KBM-7 (cell line): Measurements from ENCODE around the gene NTM.

Experiments used
- DNase-seq: peaks from one replicate; pipeline ENCODE4 v3.0.0-alpha.2; 2015
- in situ Hi-C: fragments of 300-500 bp; cut with MboI; formaldehyde crosslinking; loops from 2 replicates; pipeline ENCODE4 v1.14.3; 2020; ENCODE audit warnings: low sequenced_read_pairs, low pct_unique_long_range_greater_than_20kb, mixed read lengths

NTM gene

DNA sequence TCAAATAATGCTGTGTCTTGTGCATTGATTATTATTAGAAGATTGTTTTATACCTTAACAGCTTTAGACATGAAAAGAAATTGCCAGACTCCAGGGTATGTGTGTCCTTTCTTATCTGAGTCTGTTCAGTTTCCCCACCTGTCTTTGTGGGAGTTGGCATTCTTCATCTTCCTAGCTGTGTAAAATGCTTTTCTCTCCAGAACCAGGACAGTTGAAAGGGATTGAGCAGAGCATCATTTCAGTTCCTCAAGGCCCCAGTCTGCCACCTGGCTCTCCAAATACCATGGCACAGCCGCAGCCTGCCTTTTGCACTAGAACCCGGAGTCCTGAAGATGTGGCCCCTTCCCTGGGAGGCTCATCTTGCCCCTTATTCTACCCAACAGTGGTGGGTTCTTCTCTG is 851.9 kb downstream of the NTM start:
- no peak for DNase-seq
- in situ Hi-C loops = no loop called here

DNA sequence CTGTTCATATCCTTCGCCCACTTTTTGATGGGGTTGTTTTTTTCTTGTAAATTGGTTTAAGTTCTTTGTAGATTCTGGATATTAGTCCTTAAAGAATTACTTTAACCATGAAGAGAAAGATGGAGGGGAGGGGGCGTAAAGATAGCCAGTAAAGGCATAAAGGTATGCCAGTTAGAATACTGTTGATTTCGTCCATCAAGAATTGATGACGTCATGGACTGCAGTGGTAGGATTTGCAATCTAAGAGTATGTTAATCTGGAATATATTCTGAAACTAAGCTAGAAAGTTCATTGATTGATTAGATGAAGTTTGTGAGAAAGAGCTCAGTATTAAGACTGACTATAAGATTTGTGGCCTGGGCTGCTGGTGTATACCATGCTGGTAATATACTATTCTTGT is 856.1 kb downstream of the NTM start:
- no peak for DNase-seq
- in situ Hi-C loops = no loop called here

DNA sequence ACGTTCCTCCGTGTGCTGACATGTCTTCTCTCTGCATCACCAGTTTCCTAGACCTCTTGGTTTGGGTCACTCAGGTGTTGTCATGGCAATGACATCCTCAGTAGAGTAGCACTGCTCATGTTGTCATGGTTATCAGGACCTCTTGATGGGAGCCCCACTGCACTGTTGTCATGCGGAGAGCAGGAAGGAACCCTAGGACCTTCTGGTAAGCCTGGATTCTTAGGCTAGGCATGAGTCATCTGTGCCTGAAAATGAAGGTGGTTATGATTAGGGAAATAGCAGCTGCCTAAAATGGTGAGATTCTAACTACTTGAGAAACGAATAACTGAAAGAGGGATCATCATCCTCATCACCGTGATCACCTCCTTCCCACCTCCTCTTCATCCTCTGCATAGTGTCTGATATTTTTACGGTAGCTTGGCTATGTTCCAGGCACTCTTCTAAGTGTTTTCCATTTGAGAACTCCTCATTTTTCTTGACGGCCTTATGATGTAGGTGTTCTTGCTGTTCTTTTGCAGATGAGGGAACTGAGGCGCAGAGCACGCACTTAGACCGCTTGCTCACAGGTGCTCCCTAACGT is 858.4 kb downstream of the NTM start:
- in situ Hi-C loops = no loop called here
- DNase-seq = no peak

DNA sequence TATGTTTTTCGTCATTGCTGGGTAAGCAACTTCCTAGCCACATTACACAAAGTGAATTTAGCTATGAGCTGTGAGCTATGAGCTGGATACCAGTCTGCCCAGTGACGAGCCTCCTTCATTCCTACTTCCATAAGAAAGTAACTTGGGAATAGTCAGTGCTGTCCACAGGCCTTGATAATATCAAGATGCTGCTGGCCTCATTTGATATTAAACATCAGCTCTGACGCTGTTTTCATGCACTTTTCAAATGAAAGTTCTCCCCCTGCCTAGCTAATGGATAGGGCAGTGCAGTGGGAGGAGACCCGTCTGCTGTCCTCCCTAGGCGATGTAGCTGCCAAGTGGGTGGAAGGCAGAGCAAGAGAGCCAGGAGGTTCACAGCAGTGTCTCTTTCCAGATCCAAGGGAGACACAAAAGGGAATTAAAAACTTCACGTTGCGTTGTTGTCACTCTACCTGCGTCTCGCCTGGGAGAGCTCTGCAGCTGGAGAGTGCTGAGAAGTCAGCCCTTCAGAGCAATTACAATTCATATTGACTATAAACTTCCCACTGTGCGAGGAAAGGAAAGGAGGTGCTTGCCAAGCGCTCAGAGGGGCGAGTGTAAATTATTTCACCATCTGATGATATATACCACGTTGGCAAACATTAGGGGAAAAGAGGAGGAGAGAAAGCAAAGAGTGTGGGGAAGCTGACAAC is 861.4 kb downstream of the NTM start:
- DNase-seq = no peak
- in situ Hi-C loops = no loop called here

DNA sequence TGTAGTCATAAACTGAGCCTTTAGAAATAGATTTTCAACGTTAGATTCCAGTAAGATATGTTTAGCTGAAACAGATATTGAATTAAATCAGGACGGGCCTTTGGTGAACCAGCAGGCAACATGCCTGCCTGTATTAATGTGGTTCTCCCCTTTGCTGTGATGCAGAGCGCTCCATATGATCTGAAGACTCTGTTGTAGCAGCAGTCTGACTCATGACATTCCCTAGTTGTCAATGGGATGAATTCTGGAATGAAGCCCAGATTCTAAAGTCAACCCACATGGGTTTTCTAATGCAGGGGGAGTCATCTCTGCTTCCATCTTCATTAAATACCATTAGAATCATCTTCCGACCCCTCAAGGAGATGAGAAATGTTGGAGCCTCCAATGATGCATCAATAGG is 864.5 kb downstream of the NTM start:
- no peak for DNase-seq
- in situ Hi-C loops = no loop called here

DNA sequence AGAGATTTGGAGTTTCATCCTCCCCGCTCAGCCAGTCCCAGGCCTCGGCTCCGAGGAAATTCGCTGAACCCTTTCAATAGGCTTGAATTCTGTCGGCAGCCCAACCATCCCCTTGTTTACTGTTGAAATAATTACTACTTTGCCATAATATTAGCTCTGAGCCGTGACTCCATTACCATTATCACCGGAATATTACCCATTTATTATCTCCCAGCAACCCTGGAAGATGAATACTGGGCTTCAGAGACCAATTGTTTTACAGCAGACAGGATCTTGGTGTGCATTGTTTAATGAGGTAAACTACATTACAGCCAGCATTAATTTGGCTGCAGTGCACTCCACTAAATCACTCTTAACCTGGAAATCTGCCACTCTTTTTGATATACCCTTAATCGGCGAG is 867.4 kb downstream of the NTM start:
- DNase-seq = no peak
- in situ Hi-C loops = no loop called here

DNA sequence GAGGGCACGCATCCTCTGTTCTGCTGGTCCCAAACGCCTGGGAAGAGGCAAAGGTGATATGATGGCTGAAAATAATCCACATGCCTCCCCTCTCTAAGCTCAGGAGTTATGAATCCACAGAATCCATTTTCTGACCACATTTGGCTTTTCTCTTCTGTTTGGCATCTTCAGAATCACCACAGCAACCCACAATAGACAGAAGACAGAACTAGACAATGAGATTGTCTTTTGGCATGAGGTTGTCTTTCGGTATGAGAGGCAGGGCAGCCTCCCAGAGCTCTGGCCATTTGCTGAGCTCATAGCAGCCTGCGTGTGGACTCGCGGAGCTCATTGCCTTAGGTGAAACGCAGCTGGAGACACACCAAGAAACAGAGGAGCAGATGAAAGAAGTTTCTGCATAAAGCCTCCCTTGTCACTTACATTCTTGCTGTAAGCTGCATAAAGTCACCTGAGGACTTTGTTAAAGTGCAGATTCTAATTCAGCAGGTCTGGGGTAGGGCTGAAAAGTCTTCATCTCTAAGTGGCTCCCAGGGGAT is 868.0 kb downstream of the NTM start:
- no peak for DNase-seq
- in situ Hi-C loops = no loop called here

DNA sequence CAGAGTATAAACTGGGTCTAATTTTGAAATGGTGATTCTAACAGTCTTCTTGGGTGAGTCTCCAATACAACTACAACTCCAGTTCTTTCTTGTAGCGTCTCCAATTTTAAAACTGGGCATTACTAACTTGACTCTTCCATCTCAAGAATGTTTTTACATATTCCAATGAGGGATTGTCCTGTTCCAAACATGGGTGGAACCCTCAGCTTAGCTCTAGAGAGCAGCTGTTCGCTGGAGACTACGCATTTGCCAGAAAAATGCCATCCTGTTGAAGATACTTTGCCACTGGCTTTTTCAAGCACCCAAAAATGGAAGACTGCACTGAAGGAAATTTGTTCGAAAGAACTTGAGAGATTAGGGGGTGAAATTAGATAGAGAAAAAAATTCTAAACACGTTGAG is 870.0 kb downstream of the NTM start:
- no peak for DNase-seq
- in situ Hi-C loops = no loop called here

DNA sequence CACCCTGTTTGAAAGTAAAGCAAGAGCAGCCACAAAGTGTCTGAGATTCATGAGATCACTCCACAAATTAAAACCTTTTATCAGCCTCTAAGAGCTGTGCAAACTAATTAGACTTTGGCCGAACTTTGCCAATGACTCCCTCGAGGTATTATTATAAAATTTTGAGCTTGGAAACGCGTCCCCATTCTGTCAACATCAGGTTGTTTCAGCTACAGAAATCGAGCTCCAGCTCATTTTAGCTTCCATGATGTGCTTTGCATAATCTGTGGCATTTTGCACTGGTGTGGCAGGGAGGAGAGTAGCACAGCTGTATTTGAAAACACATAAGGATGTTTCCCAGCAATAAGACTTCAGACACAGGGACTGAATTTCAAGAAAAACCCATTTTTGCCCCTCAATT is 872.2 kb downstream of the NTM start:
- DNase-seq = no peak
- in situ Hi-C loops = no loop called here

DNA sequence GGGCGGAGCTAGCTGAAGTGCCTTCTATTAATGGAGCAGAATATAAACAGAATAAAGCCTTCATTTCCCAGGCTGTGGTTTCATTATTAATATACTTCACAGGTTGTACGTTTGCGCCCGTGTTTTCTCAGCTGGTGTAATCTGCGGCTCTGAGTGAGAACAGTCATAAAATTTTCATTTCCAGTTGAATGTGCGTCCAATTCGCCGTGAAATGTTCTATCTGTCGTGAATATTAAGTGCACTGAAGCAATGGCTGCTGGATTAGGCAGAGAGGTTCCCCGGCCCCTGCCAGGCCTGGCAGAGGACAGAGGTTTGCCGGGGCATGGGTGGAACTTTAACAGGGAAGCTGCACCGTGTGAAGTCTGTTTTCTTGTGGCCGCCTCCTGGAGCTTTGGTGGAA is 874.4 kb downstream of the NTM start:
- in situ Hi-C loops = no loop called here
- DNase-seq = no peak

DNA sequence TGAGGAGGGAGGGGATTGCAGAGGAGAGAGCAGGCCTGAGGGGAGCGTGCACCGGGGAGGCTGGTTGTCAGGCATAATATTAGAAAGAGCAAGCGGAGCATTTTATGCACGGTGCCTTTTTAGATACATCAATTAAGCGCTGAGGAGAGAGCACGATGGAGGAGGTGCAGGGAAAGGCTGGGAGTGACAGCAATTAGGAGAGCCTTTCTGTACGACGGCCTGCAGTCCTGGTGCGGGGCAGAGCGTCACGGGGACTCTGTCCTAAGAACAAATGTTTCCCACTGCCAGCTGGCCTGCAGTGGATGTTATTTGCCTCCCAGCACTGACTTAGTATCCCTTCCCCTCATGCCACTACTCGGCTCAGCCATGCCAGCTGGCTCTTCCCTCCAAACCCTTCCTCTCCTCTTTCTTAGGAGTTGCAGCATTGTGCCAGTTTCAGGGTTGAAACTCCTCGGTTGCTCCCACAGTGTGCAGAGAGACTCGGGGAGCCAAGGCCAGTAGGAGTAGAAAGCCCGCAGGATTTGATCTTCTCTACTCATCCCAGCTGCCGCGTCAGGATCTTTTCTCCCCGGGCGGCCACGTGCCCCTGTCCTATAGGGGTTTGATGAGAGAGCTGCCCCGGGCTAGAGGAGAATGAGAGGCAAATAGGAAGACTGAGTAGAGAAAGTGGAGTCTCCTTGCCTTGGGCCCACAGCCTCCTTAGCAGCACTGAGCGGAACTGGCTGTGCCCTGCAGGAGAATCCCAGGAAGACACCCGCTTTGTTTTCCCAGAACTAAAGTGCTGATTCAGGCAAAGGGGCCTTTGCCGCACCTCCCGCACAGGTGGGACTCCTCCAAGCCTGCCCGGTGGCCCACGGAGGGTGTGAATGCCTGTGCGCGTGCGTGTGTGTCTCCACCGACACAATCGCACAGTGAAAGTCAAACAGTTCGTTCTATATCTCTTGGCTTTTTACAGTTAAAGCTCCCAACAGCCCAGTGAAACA is 875.3 kb downstream of the NTM start:
- in situ Hi-C loops = no loop called here
- DNase-seq = no peak

DNA sequence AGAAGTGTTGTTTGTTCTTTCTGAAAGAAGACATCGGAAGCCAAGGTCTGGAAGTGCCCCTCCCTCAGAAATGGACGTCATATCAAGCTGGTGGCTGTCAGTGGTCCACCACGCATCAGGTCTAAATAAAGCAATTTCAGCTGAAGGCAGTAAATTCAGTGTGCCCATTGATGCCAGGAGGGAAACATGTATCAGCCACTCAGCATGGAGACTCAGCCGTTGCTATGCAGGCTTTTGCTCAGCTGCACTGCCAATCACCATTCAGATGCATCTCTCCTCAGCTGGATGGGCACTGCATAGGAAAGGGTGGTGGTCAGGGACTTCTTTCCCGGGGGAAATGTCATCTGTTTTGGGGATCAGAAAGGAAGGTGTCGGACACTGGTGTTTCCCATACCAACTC is 878.2 kb downstream of the NTM start:
- in situ Hi-C loops = no loop called here
- no peak for DNase-seq

DNA sequence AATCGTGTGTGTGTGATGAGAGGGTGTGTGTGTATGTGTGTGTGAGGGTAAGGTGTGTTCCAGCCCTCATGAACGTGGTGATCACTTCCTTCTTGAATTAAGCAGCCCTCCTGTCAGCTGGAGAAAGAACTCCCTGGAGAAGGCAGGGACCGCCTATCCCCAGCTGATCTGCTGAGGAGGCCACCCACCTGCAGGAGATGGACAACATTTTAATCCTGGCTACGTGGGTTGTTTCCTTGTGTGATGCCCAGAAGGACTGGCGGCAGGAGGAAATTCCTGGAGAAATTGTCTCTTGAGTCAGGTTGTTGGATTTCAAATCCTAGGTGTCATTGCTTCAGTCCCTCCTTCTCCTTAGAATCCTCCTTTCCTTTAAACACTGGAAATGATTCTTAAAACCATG is 878.8 kb downstream of the NTM start:
- in situ Hi-C loops = no loop called here
- no peak for DNase-seq

DNA sequence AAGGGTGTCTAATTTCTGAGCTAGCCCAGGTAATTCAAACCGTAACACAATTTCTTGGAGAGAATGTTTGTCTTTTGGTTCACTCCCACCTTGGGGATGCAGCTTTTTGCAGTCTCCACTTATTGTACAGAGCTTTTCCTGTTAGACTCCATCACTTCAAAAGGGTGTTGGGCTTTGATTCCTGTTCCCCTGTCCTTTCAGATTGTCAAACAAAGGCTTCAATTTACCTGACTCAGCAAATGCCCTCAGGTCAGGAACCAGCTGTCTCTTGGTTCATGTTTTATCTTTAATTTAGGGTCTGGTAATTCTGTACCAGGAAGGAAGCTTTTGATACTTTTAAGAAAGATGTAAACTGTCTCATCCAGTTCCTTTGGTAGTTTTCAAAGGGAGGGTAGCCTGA is 880.6 kb downstream of the NTM start:
- in situ Hi-C loops = no loop called here
- no peak for DNase-seq

DNA sequence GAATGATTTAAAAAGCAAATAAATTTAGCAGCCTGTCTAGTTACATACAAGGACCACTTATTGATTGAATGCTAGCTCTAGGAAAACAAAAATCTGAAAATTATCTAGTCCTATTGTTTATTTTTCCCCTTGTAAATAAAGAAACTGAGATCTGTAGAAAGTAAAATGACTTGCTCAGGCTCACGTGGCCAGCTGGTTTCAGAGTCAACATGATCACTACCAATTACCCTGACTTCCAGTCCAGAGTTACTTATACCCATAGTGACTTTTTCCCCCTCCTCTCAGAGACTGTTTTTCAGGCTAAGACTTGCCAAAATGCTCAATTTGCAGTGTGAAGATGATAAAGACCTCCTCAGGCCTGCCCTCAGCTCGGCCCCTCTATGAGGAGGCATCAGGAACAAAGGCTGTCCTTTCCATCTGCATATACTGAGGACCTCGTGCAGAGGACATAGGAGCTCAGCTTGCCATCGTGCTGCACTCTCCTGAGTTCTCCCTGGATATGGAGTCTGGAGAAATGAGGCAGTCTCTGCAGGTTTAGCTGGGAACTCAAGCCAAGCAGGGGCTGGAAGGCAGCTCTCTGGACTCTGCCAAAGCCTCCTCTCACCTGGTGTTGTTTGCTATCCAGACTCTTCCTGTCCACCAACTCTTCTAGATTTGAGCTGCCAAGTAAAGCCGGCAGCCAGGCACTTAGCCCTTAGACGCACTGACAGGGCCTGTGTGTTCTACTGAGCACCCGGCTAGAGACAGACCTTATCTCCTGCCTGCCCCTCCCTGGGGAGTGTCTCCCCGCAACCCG is 883.3 kb downstream of the NTM start:
- in situ Hi-C loops = no loop called here
- DNase-seq = no peak

DNA sequence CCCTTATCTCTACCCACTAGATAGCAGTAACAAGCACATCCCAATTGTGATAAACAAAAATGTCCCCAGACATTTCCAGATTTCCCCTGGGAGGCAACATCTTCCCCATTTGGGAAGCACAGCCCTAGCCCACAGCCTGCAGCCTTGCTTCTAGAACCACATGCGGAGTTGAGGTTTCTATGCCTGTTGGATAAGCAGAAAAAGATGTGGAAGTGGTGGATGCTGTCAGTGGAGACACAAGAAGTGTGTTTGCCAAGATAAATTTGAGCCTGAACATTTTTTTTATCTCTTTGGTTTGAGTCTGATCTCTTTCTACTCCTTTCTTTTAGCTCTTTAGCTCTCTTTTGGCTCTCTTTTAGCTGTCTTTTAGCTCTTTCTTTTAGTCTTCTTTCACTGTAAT is 884.5 kb downstream of the NTM start:
- DNase-seq = no peak
- in situ Hi-C loops = no loop called here

DNA sequence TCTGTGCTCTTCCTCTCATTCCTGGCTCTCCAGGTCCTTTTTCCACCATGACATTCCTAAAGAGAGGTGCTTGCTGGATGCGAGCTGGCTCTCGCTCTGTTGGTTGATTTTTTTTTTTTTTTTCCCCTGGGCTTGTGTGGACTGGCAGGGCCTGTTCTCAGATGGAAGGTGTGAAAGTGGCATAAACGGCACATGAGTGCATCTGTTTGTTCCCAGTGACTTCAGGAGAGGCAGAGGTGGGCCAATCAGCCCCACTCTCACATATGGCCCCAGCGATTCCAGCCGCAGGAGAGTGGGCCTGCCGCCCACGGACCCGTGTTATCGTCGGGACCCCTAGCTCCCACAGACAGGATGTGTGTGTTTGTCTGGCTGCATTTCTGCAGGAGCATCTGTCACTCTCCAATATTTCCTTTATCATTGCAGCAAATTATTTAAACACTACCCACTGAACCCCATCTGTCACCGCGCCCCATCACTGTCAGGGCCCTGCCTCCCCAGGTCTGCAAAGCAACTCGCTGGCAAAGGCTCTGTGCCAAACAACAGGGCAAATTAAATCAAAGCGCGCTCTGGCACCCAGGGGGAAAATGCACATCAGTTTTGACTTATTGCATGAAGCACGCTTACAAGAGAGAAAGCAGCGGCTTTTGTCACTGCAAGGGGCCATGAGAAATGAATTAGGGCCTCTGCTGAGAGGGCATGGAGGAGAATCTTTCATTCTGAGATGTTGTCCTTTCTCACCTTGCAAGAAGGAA is 886.3 kb downstream of the NTM start:
- in situ Hi-C loops = no loop called here
- no peak for DNase-seq

DNA sequence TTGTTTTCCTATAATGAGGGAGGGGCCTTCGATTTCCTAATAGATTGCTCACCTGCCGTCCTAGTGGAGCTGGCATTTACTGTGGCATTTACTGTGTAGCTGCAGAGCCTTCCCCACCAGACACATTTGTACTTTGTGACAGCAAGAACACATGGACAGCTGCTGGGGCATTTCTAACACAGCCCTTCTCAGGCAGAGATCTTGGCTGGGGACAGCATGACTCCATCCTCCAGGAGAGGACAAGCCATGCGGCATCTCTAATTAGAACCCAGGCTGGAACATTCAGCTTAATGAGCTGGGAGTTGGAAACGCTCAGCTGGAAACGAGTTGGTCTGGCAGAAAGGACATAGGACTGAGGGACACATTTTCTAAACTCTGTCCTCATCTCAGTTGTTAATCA is 887.5 kb downstream of the NTM start:
- DNase-seq = no peak
- in situ Hi-C loops = no loop called here

DNA sequence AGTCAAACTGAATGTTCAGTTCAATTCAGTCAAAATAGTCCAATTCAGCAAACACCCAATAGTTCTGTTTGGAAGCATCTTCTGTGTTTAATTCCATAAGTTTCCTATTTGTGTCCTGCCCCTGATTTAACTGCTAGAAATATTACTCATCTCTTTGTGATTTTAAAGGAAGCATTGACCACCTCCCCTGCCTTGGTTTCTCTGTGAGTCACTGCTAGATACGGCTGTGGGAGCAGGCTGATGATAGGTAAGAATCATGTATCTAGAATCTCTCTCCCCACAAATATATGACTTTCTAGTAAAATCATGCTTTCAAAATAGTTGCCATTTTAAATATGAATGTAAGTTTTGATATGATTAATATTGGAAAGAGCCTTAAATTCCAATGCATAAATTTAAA is 888.5 kb downstream of the NTM start:
- no peak for DNase-seq
- in situ Hi-C loops = no loop called here
